HEK293T (cell line): ENCODE results near the gene TAF15.

Experiments
- ARNT ChIP-seq: fragments of 450-650 bp; IDR thresholded peaks from 2 replicates; pipeline ENCODE4 v1.6.1; 2017; ENCODE audit warnings: mild to moderate bottlenecking
- BHLHE40 ChIP-seq: fragments of 450-650 bp; IDR thresholded peaks from 2 replicates; pipeline ENCODE4 v1.6.1; 2016; ENCODE audit warnings: mild to moderate bottlenecking, moderate library complexity, borderline replicate concordance
- ELF4 ChIP-seq: fragments of 450-650 bp; IDR thresholded peaks from 2 replicates; pipeline ENCODE4 v1.6.1; 2017; ENCODE audit warnings: antibody characterized with exemption
- FOXA1 ChIP-seq: fragments of 450-650 bp; IDR thresholded peaks from 2 replicates; pipeline ENCODE4 v1.6.1; 2016; ENCODE audit warnings: mild to moderate bottlenecking
- FOXM1 ChIP-seq: fragments of 450-650 bp; IDR thresholded peaks from 2 replicates; pipeline ENCODE4 v1.6.1; 2017; ENCODE audit warnings: mild to moderate bottlenecking, borderline replicate concordance
- HDGF ChIP-seq: fragments of 450-650 bp; IDR thresholded peaks from 2 replicates; pipeline ENCODE4 v1.6.1; 2017; ENCODE audit warnings: antibody characterized with exemption, borderline replicate concordance
- L3MBTL2 ChIP-seq: fragments of 450-650 bp; conservative IDR thresholded peaks from 2 replicates; pipeline ENCODE4 v1.6.1; 2016; ENCODE audit warnings: mild to moderate bottlenecking
- NFRKB ChIP-seq: fragments of 450-650 bp; IDR thresholded peaks from 2 replicates; pipeline ENCODE4 v1.6.1; 2016; ENCODE audit warnings: mild to moderate bottlenecking, moderate library complexity
- SP1 ChIP-seq: fragments of 450-650 bp; IDR thresholded peaks from 2 replicates; pipeline ENCODE4 v1.6.1; 2017
- SUZ12 ChIP-seq: fragments of 450-650 bp; IDR thresholded peaks from 2 replicates; pipeline ENCODE4 v1.6.1; 2016; ENCODE audit warnings: mild to moderate bottlenecking
- TARDBP ChIP-seq: fragments of 450-650 bp; IDR thresholded peaks from 2 replicates; pipeline ENCODE4 v1.6.1; 2016
- ZNF384 ChIP-seq: fragments of 450-650 bp; IDR thresholded peaks from 2 replicates; pipeline ENCODE4 v1.6.1; 2016
- TF ChIP-seq, protein P1 (sequence below): fragments of 450-650 bp; IDR thresholded peaks from 2 replicates; pipeline ENCODE4 v1.6.1; 2016

DNA sequence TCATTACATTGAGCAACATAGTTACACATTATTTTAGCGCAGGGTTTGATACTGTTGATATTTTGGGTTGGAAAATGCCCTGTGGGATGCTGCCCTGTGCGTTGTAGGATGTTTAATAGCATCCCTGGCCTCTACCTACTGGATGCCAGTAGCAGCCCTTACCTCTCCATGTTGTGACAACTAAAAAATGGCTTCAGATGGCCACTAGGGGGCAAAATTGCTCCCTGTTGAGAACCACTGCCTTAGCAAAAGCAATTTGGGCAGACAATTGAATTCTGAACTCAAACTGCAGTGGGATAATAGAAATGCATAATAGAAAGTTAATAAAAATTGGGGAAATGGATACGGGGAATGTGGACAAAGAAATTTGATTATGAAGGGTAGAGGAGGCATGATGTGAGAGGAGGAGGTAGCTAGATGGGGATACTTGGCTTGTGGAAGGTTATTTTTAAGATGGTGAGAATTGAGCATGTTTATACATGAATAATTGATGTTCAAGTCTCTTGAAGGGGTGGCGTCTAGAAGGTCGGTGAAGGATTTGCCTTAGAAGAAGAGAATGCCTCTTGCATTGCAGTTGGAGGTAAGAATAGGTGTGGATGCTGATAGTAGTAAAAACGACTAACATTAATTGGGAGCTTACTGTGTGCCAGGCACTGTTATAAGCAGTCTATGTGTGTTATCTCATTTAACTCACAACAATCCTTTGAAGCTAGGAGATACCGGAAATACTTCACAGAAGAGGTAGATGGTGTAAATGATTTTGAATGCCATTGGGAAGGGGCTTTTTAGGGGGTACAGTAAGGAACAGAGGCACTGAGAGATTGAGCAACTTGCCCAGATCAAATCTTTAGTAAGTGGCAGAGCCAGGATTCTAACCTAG, 40.4 kb downstream of the TAF15 start:
- TF ChIP-seq SP1 (no peak), BHLHE40 (no peak), ZNF384 (no peak), ARNT (no peak), ELF4 (no peak), HDGF (no peak), TARDBP (no peak), L3MBTL2 (no peak), FOXA1 (no peak), SUZ12 (no peak), FOXM1 (no peak), NFRKB (no peak)
- TF ChIP-seq, protein P1, sequence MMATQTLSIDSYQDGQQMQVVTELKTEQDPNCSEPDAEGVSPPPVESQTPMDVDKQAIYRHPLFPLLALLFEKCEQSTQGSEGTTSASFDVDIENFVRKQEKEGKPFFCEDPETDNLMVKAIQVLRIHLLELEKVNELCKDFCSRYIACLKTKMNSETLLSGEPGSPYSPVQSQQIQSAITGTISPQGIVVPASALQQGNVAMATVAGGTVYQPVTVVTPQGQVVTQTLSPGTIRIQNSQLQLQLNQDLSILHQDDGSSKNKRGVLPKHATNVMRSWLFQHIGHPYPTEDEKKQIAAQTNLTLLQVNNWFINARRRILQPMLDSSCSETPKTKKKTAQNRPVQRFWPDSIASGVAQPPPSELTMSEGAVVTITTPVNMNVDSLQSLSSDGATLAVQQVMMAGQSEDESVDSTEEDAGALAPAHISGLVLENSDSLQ: no peak
